LNCAP (cell line): Measurements from ENCODE around the gene NAGA.

ENCODE experiments used
- CTCF ChIP-seq: fragments of 450-650 bp; IDR thresholded peaks from 2 replicates; pipeline ENCODE4 v1.5.1; 2017; ENCODE audit warnings: mild to moderate bottlenecking

The NAGA gene

GRCh38 chr22:42062506-42063170 is 8.0 kb downstream of the NAGA start:
- TF ChIP-seq CTCF: no peak

- no peak for TF ChIP-seq CTCF
Measured at GRCh38 chr22:42061041-42061440, 9.6 kb downstream of the NAGA start.

GRCh38 chr22:42060489-42060888 is 10.1 kb downstream of the NAGA start:
- TF ChIP-seq CTCF: no peak

GRCh38 chr22:42056757-42057511 is 13.7 kb downstream of the NAGA start:
- no peak for TF ChIP-seq CTCF

- no peak for TF ChIP-seq CTCF
Measured at GRCh38 chr22:42052765-42053164, 17.8 kb downstream of the NAGA start.

GRCh38 chr22:42050641-42051180 is 19.9 kb downstream of the NAGA start:
- TF ChIP-seq CTCF: no peak

- TF ChIP-seq CTCF: no peak
Measured at GRCh38 chr22:42041784-42042183, 28.8 kb downstream of the NAGA start.
